Progenitor cell of endocrine pancreas (in vitro differentiated cells): ENCODE measurements around the gene STEAP3. TPM values are rescaled to one million over a fixed set of nuclear protein-coding genes. Genes with fewer than 3 reads are reported as not detected.
A peak's percentile ranks its signal among the peaks of the same experiment; 100 is the strongest.

Experiments used
- DNase-seq: peaks from one replicate; pipeline ENCODE4 v3.0.0; 2021; ENCODE audit warnings: low spot score; ENCODE audit not compliant: unreplicated experiment
- H3K27ac Mint-ChIP-seq: 2 replicates; pipeline ENCODE4 v1.8.0; 2021; ENCODE audit warnings: mild to moderate bottlenecking, moderate library complexity, mixed read lengths
- H3K27me3 Mint-ChIP-seq: 2 replicates; pipeline ENCODE4 v1.8.0; 2021; ENCODE audit warnings: mixed read lengths
- H3K36me3 Mint-ChIP-seq: 2 replicates; pipeline ENCODE4 v1.8.0; 2022; ENCODE audit warnings: mixed read lengths; ENCODE audit not compliant: insufficient read depth
- H3K4me1 Mint-ChIP-seq: 2 replicates; pipeline ENCODE4 v1.8.0; 2021; ENCODE audit warnings: low read depth, mixed read lengths
- H3K4me3 Mint-ChIP-seq: 2 replicates; pipeline ENCODE4 v1.8.0; 2021; ENCODE audit warnings: low read depth, mild to moderate bottlenecking, moderate library complexity, mixed read lengths
- H3K9me3 Mint-ChIP-seq: 2 replicates; pipeline ENCODE4 v1.8.0; 2021; ENCODE audit warnings: low read depth, mixed read lengths
- total RNA-seq: library from RNA; stranded (reverse); gene quantifications from 2 replicates; pipeline ENCODE4 v1.2.1, GENCODE V29; 2021
- TF ChIP-seq, protein P1 (sequence below): fragments of 200-600 bp; sonication (generic); IDR thresholded peaks from one replicate; pipeline ENCODE4 v1.5.0; 2021; ENCODE audit warnings: antibody characterized with exemption, mild to moderate bottlenecking; ENCODE audit not compliant: unreplicated experiment

The STEAP3 gene
- total RNA-seq, 1 donor from 2014 or later = 3.9 TPM

DNA sequence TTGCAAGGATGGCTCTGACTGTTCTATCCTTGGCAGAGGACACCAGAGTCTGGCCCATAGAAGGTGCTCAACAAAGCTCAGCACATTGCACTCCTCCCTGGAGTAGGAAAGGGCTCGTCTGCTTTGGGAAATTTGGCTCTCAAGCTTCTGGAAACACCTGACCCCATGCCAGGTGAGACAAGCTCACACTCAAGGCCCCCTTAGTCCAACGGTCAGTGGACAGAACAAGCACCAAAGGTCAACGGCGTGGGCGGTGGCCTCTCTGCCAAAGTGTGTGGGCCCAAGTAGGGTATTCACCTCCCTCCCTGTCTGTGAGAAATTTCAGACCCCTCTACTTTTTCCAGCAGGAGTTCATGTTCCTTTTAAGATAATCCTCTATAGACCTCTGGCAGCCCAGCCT is 2.0 kb upstream of the STEAP3 start:
- Mint-ChIP-seq H3K4me3 (no peak overlapping the region), H3K9me3 (no peaks in the 10 kb centered on the region), H3K36me3 (no peaks in the 10 kb centered on the region), H3K27me3 (peaks cover 56% of the 10 kb centered on the region), H3K27ac (no peak overlapping the region), H3K4me1 (peaks cover 2% of the 10 kb centered on the region)
- no peak for DNase-seq
- TF ChIP-seq, protein P1, sequence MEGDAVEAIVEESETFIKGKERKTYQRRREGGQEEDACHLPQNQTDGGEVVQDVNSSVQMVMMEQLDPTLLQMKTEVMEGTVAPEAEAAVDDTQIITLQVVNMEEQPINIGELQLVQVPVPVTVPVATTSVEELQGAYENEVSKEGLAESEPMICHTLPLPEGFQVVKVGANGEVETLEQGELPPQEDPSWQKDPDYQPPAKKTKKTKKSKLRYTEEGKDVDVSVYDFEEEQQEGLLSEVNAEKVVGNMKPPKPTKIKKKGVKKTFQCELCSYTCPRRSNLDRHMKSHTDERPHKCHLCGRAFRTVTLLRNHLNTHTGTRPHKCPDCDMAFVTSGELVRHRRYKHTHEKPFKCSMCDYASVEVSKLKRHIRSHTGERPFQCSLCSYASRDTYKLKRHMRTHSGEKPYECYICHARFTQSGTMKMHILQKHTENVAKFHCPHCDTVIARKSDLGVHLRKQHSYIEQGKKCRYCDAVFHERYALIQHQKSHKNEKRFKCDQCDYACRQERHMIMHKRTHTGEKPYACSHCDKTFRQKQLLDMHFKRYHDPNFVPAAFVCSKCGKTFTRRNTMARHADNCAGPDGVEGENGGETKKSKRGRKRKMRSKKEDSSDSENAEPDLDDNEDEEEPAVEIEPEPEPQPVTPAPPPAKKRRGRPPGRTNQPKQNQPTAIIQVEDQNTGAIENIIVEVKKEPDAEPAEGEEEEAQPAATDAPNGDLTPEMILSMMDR = no peak

DNA sequence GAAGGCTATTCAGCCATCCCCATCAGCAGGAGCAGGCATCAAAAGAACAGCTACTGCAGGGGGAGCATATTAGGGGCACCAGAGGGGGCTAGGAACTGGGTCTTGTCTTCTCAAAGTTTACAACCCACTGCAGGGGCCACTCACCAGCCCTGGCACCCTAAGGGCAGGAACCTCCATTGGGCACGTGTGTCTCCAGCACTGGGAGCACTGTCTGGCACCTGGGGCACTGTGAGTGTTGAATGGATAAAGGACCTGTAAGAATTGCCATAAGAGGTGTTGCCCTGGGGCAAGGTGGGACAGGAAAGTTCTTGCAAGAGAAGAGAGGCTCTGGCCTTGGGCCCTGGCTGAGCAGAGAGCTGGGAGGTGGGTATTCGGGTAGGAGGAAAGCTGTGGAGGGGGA is 1.4 kb upstream of the STEAP3 start:
- DNase-seq = no peak
- Mint-ChIP-seq H3K27me3 (peaks cover 60% of the 10 kb centered on the region), H3K27ac (no peak overlapping the region), H3K36me3 (no peaks in the 10 kb centered on the region), H3K4me1 (peaks cover 2% of the 10 kb centered on the region), H3K9me3 (no peaks in the 10 kb centered on the region), H3K4me3 (no peak overlapping the region)
- TF ChIP-seq, protein P1 = no peak

DNA sequence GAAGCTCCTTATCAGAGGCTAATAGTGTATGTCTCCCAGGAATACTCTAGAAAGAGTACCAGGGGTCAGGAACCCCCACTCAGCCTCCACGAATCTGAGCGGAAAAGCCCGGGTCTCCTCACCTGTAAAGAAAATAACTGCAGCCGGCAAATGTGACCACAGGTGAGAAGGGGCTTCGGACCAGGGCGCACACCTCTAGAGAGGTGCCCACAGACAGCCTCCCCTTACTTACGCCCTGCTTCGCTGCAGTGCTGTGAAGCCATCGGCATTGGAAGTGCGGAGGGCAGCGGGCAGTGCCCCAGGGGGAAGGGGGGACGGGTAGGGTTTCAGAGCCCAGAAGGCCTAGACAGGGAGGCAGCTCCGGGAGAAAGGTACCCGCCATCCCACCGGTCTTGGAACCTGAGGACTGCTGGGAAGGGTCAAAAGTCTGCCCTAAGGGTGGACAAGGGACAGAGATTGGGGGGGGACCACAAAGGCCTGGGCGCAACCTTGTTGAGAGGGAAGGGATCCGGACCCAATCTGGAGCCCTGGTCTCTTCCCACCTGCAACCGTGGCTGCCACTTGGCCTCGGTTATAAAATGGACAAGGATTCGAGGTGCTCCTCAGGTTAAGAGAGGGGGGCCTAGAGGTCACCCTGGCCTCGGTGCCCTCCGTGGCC is 642 bp upstream of the STEAP3 start:
- H3K4me1 Mint-ChIP-seq = peaks cover 2% of the 10 kb centered on the region
- TF ChIP-seq, protein P1 = no peak
- no peaks in the 10 kb centered on the region for H3K36me3 Mint-ChIP-seq

DNA sequence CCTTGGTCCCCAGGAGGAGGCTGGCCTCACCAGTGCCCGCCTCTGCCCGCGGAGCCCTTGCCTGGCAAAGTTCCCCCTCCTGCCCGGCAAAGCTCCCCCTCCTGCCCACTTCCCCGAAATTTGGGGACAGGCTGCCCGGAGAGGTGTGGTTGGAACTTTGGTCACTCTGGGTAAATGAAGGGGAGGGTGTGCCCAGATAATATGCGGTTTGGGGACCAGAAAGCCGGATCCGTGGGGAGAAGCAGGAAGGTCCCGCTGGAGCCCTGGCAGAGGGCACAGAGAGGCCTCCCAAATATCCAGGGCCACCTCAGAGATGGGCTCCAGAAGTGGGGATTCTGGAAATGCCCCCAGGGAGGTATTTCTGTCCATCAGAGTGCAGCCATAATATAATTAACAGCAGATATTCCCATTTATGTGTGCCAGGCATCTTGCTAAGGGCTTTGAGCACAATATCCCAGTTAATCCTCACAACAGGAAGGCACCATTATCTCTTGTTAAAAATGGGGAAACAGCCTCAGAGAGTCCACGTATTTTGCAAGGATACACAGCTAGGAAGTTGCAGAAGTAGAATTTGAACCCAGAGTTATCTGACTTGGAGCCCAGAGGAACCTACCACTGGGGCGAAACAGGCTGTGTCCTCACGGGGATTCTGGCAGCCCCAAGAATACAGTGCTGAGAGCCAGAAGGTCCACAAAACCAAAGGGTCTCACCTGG is 914 bp downstream of the STEAP3 start:
- no peaks in the 10 kb centered on the region for H3K36me3 Mint-ChIP-seq
- H3K27ac Mint-ChIP-seq = no peak overlapping the region
- peaks cover 3% of the 10 kb centered on the region for H3K4me1 Mint-ChIP-seq
- H3K4me3 Mint-ChIP-seq = peak overlapping the region; percentile 55
- H3K27me3 Mint-ChIP-seq = peaks cover 58% of the 10 kb centered on the region
- H3K9me3 Mint-ChIP-seq = no peaks in the 10 kb centered on the region
- TF ChIP-seq, protein P1 = no peak
- DNase-seq = no peak

More for the DNA sequence above, 642 bp upstream of the STEAP3 start:
- H3K9me3 Mint-ChIP-seq = no peaks in the 10 kb centered on the region
- peak overlapping the region; percentile 61 for H3K4me3 Mint-ChIP-seq
- H3K27ac Mint-ChIP-seq = no peak overlapping the region
- no peak for DNase-seq
- peaks cover 62% of the 10 kb centered on the region for H3K27me3 Mint-ChIP-seq

DNA sequence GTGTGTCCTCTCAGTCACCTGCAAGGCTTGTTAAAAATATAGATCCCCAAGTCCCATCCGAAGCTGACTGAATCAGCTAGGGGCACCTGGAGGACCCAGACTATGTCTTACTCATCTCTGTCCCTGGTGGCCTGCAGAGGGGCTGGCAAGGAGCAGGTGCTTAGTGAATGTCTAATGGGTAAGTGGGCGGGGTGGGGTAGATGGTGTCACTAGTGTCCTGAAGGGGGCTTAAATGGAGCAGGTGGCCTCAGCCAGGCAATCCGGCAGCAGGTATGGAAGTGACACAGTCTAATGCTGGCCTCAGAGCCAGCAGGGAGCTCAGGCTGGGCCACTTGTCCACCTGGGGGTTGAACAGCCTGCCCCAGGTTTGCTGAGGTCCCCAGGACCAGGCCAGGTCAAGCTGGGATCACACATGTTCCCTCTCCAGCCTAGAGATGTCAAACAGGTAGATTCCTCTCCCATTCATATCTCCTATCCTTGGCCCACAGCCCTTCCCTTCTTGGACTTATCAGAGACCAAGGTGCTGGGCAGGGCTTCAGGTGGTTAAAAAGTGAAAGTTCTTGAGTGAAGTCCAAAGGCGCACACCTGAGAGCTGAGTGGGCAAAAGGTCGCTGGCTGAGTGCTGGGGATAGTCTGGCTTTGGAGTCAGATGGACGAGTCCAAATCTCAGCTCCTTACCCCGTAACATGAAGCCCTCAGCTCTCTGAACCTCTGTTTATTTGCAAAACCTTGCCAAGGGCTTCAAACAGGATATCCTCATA is 1.7 kb downstream of the STEAP3 start:
- TF ChIP-seq, protein P1 = no peak
- DNase-seq = no peak
- H3K9me3 Mint-ChIP-seq = no peaks in the 10 kb centered on the region
- no peaks in the 10 kb centered on the region for H3K36me3 Mint-ChIP-seq
- H3K4me1 Mint-ChIP-seq = peaks cover 11% of the 10 kb centered on the region
- peaks cover 50% of the 10 kb centered on the region for H3K27me3 Mint-ChIP-seq
- no peak overlapping the region for H3K4me3 Mint-ChIP-seq
- H3K27ac Mint-ChIP-seq = no peak overlapping the region
